HG02981 (cell line): Measurements from ENCODE around the gene SRGAP1.
"Not testable (repeated sequence)": the region's sequence is repeated elsewhere in the genome, so short reads cannot be mapped to it uniquely, and the experiment has no call there.

Source experiments
- ATAC-seq: cut with Tn5 transposase; IDR thresholded peaks from one replicate; pipeline ENCODE4 v1.9.1; 2021; ENCODE audit warnings: mild to moderate bottlenecking, moderate library complexity; ENCODE audit not compliant: unreplicated experiment

SRGAP1 gene

DNA sequence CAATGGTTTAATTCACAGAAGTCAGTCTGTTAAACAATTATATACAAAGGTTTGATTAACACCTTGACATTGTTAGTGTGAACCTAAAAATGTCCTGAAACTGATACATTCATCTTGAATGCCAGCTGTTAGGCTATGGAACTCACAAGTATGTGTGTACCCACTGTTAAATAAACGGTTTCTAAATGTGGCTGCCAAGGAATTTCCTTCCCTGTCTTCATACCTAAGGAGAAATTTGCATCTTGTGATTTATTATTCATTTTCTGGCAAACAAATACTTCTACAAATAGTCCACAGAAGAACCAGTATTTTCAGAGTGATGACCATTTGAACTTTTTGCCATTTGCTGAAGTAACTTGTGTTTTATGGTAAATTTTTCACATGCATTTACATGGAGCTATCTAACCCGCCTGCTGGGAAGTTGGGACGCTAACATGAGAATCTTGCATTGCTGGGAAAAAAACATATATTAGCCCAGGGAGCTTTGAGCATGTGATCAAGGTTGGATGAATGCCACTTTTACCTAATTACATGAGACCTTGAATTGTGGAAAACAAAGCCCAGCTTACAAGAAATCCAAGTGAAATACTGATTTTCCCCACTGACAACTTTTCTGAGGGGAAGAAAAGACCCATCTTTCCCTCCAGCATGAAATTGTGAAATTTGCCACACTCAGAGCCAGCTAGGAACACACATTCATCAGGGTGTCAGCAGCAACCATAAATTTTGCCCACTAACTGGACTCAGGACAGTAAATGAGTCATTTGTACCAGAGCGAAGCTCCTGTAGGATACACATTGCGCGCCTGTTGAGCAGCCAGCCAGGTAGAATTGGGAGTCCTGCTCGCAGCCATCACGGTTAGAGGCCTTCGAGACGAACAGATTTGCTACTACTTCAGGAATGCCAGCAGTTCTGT lies 259.6 kb downstream of the SRGAP1 start:
- no peak for ATAC-seq

DNA sequence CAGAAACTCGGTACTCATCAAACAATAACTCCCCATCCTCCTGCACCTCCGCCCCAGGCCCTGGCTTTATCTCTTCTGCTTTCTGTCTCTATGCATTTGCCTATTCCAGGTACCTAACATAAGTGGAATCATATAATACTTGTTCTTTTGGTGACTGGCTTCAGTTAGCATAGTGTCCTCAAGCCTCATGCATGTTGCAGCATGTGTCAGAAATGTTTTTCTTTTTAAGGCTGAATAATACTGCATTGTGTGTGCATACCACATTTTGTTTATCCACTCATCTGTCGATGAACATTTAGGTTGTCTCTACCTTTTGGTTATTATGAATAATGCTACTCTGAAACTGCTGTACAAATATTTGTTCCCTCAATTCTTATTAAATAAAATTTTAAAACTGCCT lies 260.5 kb downstream of the SRGAP1 start:
- no peak for ATAC-seq

DNA sequence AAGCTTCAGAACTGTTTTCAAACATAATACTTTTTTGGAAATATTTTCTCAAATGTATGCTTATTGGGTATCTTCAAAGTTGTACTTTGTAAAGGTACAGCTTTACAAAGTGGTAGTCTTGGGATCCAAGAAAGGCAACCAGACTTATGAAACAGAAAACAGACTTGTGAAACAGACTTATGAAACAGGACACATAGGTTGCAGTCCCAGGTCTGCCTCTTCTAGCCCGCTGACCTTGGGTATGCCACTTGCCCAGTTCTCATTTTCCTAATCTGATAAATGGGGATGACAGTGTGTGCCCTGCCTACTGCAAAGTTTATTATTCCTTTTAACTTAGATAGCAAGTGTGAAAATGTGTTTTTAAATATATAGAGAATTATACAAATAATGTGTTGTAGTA lies 263.3 kb downstream of the SRGAP1 start:
- ATAC-seq: no peak

DNA sequence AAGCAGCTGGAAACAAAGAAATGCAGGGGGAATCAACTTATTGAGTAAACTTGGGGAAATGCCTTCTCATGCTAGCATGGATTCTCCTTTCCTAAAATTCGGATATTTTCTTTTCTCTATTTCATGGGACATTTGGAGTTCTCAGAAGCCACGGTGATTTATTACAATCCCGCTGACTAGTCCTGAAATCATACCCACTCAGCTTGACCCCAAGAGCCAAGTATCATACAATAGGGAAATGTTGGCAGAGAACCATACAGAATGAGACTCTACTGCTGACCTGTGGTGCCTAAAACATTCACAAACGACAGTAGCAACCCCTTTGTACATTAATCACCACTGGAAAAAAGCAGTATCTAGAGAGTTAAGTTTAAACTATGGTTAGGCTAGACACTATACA lies 265.2 kb downstream of the SRGAP1 start:
- no peak for ATAC-seq

DNA sequence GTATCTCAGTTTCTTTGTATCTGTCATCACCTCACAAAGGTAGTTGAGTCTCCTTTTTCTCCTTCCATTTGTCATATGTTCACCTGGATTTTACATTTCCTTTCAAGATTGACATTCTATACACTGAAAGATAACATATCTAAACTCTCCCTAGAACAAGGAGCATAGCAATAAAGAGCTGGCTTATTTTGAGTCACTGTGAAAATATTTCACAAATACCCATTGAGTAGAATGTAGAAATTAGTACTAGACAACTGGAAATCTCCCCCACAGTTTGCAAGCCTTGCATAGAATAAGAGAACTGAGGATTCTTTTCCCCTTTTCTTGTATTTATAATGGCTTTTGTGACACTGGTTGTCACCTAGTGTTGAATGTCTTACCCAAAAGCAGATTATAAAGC lies 266.4 kb downstream of the SRGAP1 start:
- no peak for ATAC-seq

DNA sequence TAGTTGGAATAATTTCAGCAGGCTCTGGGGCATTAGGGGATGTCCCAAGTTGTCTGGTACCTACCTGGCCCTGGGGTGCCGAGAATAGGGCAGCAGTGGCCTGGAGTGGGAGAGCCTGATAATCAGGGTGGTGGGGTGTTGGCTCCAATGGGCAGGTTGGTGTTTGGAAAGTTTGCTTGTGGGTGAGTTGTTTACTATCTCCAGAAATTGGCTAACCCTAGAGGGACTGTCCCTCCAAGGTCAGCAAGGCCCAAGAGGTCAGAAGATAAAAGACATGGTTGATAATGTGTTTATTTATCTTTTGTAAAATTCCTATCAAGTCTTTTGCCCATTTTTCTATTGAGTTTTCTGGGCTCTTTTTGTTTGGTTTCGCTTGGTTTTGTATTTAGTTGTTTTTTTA lies 272.5 kb downstream of the SRGAP1 start:
- ATAC-seq: no peak

DNA sequence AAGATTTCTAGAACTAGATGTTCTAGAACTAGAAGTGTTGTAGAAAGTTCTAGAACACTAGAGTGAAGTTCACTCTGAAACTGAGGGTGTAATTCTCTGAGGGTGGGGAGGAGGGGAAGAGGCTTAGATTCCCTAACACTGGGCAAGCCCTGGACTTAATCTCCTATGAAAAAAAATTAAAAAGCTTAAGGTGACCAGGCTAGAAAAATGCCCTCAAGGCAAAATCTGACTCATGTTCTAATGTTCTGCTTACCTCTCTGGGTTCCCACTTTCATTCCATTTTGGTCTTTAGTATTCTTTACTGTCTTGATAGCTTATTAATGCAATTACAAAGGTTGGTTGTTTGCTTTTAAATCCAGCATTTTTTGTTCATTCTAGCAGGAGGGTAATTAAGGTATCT lies 276.1 kb downstream of the SRGAP1 start:
- ATAC-seq: no peak

DNA sequence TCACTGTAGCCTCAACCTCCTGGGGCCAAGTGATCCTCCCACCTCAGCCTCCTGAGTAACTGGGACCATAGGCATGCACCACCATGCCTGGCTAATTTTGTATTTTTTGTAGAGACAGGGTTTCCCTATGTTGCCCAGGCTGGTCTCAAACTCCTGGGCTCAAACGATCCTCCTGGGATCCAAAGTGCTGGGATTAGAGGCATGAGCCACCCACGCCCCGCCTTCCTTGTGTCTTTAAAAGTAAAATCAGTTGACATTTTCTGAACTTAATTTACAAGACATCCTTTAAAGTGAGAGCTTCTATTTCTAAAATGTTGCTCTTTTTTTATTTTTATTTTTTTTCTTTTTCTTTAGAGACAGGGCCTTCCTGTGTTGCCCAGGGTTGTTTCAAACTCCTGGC lies 276.6 kb downstream of the SRGAP1 start:
- not testable (repeated sequence) for ATAC-seq

DNA sequence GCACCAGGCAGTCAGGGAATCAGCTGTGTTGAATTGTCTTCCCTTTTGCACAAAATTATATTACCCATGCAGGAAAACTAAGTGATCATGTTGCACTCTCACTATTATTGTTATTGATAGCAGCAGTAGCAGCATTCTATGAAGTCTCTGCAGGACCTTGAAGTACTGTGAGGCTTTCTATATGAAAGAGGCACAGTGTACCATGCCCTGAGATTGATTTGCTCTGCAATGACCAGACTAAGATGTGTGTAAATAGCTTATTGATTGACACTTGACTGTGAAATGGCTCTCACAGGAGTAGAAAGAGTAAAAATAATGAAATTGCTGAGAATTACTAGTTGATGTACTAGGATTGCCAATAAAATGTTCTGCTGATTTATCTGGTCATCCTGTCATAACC lies 277.7 kb downstream of the SRGAP1 start:
- no peak for ATAC-seq

DNA sequence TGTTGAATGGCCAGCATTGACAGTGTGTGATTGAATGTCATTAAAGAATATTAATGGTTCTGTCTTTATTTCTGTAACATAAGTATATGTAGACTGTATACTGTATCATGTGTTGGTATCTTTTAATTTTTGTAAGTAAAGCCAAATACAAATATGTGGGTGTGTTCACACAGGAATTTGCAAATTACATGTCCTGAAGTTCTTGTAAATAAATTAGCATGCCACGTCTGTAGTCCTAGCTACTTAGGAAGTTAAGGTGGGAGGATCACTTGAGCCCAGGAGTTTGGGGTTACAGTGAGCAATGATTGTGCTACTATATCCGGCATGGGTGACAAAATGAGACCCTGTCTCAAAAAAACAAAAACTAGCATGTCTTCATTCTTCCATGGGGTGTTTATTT lies 278.5 kb downstream of the SRGAP1 start:
- ATAC-seq: no peak

DNA sequence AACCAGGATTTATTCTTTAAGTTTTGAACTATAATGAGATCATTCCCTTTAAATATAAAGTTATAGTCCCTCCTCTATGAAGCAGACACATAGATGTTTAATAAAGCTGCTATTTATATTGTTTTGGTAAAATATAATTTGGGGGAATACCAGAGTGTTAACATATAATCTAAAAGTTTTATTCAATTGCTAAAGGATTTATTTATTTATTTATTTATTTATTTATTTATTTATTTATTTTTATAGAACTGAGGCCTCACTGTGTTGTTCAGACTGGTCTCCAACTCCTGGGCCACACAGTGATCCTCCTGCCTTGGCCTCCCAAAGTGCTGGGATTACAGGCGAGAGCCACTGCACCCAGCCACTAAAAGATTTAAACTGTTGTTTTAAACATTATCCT lies 278.9 kb downstream of the SRGAP1 start:
- ATAC-seq: no peak

DNA sequence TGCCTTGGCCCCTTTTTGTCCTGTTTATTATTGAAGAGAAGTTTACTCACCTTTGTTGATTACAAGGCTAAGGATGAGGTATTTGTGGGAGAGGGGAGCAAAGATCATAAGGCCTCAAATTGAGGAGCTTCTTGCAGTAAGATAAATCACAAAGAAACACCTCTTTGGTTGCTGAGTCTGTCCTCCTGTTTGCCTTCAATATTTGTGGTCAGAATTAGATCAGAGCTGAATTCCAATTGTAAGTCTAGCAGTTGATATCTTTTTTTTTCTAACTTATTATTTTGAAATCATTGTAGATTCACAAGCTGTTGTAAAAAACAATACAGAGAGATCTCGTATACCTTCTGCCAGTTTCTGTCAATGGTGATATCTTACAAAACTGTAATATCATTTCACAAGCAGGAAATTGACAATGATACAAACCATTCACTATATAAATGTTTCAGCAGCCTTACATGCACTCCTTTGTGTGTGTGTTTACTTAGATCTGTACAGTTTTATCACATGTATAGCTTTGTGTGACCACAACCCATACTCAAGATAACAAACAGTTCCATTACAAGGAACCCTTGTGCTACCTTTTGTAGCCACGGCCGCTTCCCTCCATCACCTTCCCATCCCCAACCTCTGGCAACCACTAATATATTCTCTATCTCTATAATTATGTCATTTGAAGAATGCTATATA lies 280.2 kb downstream of the SRGAP1 start:
- ATAC-seq: no peak

DNA sequence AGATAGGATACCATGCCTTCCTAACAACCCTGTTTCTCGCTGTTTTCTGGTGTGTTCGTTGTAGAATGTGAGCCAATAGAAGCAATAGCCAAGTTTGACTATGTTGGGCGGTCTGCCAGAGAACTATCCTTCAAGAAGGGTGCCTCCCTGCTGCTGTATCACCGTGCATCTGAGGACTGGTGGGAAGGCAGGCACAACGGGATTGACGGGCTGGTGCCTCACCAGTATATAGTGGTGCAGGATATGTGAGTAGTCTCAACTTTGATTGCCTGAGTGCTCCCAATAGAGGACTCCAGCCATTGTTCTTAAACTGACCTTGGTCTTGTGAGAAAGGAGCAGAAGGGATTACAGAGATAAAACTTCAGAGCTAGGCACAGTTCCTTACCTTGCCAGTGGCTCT lies 281.4 kb downstream of the SRGAP1 start:
- ATAC-seq: no peak

DNA sequence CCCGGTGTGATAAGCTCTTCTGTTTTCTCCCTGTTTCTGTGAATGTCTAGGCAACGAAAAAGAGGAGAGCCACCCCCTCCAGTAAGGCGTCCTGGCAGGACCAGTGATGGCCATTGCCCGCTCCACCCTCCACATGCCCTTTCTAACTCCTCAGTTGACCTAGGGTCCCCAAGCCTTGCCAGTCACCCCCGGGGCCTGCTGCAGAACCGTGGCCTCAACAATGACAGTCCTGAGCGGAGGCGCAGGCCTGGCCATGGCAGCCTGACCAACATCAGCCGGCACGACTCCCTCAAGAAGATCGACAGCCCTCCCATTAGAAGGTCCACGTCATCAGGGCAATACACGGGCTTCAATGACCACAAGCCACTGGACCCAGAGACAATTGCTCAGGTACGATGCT lies 283.3 kb downstream of the SRGAP1 start:
- ATAC-seq: no peak

DNA sequence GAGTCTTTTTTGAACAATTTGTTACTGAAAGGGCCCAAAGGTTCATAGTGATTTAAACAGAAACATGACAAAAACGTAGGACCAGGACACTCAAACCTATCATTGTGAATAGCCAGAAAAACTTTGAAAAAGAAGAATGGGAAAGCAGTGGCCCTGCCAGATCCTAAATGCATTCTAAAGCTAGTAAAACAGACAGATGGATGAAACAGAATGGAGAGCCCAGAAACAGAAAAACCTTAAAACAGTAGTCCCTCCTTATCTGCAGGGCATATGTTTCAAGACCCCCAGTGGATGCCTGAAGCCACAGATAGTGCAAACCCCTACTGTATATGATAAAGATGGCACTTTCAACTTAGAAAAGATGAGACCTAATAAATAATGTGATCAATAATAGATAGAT lies 283.9 kb downstream of the SRGAP1 start:
- ATAC-seq: no peak

DNA sequence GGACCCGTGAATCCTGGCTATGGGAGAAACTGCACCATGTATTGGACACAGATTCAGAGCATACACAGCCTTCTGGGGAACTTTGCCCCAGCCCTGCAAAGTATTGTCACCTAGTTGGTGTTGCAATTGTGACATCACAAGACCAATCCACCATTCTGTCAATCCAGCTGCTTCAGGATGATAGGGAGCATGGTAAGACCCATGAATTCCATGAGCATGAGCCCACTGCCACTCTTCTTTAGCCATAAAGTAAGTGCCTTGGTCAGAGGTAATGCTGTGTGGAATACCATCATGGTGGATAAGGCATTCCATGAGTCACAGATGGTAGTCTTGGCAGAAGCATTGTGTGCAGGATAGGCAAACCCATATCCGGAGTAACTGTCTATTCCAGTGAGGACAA lies 286.0 kb downstream of the SRGAP1 start:
- not testable (repeated sequence) for ATAC-seq

DNA sequence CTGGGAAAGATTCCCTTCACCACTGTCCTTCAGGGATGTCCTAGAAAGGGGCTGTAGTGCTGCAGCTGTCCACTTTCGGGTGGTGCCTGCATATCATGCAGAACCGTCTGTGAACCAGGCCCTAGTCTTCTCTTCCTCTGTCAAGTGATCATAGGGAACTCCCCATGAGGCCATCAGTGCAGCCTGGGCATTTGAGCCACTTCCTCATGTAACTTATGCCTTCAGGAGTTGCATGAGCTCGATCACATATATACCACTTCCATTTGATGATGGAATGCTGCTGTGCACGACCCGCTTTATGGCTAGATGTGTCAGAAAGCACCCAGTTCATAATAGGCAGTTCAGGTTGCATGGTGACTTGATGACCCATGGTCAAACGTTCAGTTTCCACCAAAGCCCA lies 287.0 kb downstream of the SRGAP1 start:
- not testable (repeated sequence) for ATAC-seq

DNA sequence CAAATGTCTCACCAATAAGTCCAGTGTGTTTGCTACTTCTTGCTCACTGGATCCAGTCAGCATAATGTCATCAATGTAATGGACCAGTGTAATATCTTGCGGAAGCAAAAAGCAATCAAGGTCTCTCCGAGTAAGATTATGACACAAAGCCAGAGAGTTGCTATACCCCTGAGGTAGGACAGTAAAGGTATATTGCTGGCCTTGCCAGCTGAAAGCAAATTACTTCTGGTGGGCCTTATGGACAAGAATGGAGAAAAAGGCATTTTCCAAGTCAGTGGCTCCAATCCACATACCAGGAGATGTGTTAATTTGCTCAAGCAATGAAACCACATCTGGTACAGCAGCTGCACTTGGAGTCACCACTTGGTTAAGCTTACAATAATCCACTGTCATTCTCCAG lies 288.2 kb downstream of the SRGAP1 start:
- not testable (repeated sequence) for ATAC-seq

DNA sequence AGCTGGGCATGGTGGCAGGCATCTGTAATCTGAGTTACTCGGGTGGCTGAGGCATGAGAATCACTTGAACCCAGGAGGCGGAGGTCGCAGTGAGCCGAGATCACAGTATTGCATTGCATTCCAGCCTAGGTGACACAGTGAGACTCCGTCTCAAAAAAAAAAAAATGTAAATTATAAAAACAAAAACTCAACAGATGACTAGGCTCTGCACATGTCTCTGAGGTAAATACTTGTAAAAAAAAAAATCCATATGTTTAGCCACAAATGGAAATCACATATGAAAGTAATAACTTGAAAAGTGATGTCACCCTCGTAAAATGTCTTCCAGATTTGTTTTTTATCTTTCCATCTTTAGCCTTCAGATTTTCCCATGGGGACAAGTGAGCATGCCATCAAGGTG lies 292.6 kb downstream of the SRGAP1 start:
- ATAC-seq: no peak

DNA sequence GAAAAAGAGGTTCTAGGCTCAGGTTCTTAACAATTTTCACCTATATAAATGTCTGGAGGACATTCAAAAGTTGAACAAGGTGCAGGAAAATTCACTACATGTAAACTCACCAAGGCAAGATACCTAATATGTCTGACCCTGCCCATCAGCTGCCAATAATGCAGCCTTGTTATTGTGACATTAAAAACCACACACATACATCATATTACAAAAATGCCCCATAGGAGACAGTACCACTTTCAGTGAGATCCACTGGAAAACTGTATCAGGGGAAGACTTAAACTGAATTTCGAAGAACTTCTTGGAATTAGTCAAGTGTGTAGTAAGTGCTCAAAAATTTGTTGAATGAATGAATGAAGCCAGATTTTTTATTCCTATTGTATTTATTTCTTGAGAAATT lies 294.5 kb downstream of the SRGAP1 start:
- no peak for ATAC-seq

DNA sequence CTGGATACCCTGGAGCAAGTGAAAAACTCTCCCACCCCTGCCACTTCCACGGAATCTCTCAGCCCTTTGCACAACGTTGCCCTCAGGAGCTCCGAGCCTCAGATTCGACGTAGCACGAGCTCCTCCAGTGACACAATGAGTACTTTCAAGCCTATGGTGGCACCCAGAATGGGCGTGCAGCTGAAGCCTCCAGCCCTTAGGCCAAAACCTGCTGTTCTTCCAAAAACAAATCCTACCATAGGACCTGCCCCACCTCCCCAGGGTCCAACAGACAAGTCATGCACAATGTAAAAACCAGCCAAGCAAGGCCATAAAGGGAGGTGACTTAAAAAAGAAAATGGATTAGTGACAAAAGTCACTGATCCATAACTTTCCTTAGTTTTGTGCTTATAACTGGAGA lies 297.9 kb downstream of the SRGAP1 start:
- no peak for ATAC-seq

DNA sequence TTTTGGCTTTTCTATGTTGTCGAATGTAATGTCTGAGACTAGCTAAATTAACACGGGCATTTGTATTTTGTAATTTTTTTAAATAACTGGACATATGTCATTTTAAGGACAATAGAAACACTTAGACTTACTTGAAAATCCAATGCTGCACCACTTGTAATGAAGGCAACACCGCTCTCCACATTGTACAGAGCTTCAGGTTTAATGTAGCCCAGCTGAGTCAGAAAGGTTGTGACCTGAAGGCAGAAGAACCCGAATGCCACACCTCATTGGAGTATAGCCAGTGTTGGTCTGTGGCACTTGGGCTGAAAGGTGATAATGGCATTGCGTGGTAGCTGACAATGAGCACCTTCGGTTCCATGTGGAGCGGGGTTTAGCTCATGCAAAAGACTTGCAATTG lies 298.3 kb downstream of the SRGAP1 start:
- ATAC-seq: no peak
